ENCODE data around the gene UST. TPM values are rescaled to one million over a fixed set of nuclear protein-coding genes. Genes with fewer than 3 reads are reported as not detected.

UST gene
- total RNA-seq, 1 experiment from 2014 or later = 3.9 TPM

GRCh38 chr6:148925701-148926100, 178.9 kb downstream of the UST start:
- Histone ChIP-seq H3K9me2 (replicated peaks; ENCODE audit: low read length) (no peaks in the 10 kb centered on the region), H3K36me3 (ENCODE audit: low read depth, low read length) (no peaks in the 10 kb centered on the region), H3K27me3 (ENCODE audit: low read length) (no peaks in the 10 kb centered on the region), H2AFZ (ENCODE audit: low read length) (no peak overlapping the region), H3F3A (ENCODE audit: low read length, unreplicated experiment) (no peaks in the 10 kb centered on the region), H3K27ac (ENCODE audit: low read length) (no peak overlapping the region), H3K4me2 (ENCODE audit: low read length) (no peak overlapping the region), H3K9ac (ENCODE audit: low read length) (no peak overlapping the region), H4K20me1 (ENCODE audit: low read length) (no peaks in the 10 kb centered on the region), H3K9me3 (ENCODE audit: low read length) (no peaks in the 10 kb centered on the region), H3K4me1 (ENCODE audit: insufficient read depth, low read length) (no peaks in the 10 kb centered on the region), H3K79me2 (ENCODE audit: low read length) (no peaks in the 10 kb centered on the region), H3K4me3 (ENCODE audit: low read length) (no peak overlapping the region)
- CTCF ChIA-PET = no interaction called here
- TF ChIP-seq, protein P1, sequence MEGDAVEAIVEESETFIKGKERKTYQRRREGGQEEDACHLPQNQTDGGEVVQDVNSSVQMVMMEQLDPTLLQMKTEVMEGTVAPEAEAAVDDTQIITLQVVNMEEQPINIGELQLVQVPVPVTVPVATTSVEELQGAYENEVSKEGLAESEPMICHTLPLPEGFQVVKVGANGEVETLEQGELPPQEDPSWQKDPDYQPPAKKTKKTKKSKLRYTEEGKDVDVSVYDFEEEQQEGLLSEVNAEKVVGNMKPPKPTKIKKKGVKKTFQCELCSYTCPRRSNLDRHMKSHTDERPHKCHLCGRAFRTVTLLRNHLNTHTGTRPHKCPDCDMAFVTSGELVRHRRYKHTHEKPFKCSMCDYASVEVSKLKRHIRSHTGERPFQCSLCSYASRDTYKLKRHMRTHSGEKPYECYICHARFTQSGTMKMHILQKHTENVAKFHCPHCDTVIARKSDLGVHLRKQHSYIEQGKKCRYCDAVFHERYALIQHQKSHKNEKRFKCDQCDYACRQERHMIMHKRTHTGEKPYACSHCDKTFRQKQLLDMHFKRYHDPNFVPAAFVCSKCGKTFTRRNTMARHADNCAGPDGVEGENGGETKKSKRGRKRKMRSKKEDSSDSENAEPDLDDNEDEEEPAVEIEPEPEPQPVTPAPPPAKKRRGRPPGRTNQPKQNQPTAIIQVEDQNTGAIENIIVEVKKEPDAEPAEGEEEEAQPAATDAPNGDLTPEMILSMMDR (conservative IDR thresholded peaks at IDR 0.05; ENCODE audit: low read depth, low read length) = no peak
- TF ChIP-seq EZH2 (IDR thresholded peaks at IDR 0.05; ENCODE audit: low read length, unreplicated experiment) = no peak
- DNase-seq (no peak), ATAC-seq (no peak)
- POLR2A ChIA-PET (ENCODE audit: unreplicated experiment) = no interaction called here
- no TSS peak for BruUV-seq (replicated peaks)
- intact Hi-C loops (cut with micrococcal nuclease) = no loop called here

GRCh38 chr6:148926478-148926877, 179.6 kb downstream of the UST start:
- TF ChIP-seq EZH2 (IDR thresholded peaks at IDR 0.05; ENCODE audit: low read length, unreplicated experiment) (no peak), EZH2phosphoT487 (IDR thresholded peaks at IDR 0.05; ENCODE audit: borderline replicate concordance, low read length) (no peak)
- TF ChIP-seq, protein P1 (conservative IDR thresholded peaks at IDR 0.05; ENCODE audit: low read depth, low read length) = no peak
- H3K4me1 ChIP-seq (ENCODE audit: insufficient read depth, low read length) = no peaks in the 10 kb centered on the region
- H3K36me3 ChIP-seq (ENCODE audit: low read depth, low read length) = no peaks in the 10 kb centered on the region
- DNase-seq = no peak
- H3K9me2 ChIP-seq (replicated peaks; ENCODE audit: low read length) = no peaks in the 10 kb centered on the region
- POLR2A ChIA-PET (ENCODE audit: unreplicated experiment) = no interaction called here
- no peaks in the 10 kb centered on the region for H3K27me3 ChIP-seq (ENCODE audit: low read length)
- H3K9ac ChIP-seq (ENCODE audit: low read length) = no peak overlapping the region
- H3F3A ChIP-seq (ENCODE audit: low read length, unreplicated experiment) = no peaks in the 10 kb centered on the region
- intact Hi-C loops (cut with micrococcal nuclease) = no loop called here
- H3K79me2 ChIP-seq (ENCODE audit: low read length) = no peaks in the 10 kb centered on the region
- no peak for ATAC-seq
- no peaks in the 10 kb centered on the region for H4K20me1 ChIP-seq (ENCODE audit: low read length)
- H3K4me2 ChIP-seq (ENCODE audit: low read length) = no peak overlapping the region
- H3K9me3 ChIP-seq (ENCODE audit: low read length) = no peaks in the 10 kb centered on the region
- H3K4me3 ChIP-seq (ENCODE audit: low read length) = no peak overlapping the region
- no peak overlapping the region for H3K27ac ChIP-seq (ENCODE audit: low read length)
- BruUV-seq (replicated peaks) = no TSS peak
- CTCF ChIA-PET = no interaction called here
- no peak overlapping the region for H2AFZ ChIP-seq (ENCODE audit: low read length)

- no TSS peak for BruUV-seq (replicated peaks)
- no peaks in the 10 kb centered on the region for H4K20me1 ChIP-seq (ENCODE audit: low read length)
- H3K4me2 ChIP-seq (ENCODE audit: low read length) = no peak overlapping the region
- H3K27ac ChIP-seq (ENCODE audit: low read length) = no peak overlapping the region
- H3K9me2 ChIP-seq (replicated peaks; ENCODE audit: low read length) = no peaks in the 10 kb centered on the region
- no peaks in the 10 kb centered on the region for H3K4me1 ChIP-seq (ENCODE audit: insufficient read depth, low read length)
- no peak for ATAC-seq
- no peaks in the 10 kb centered on the region for H3K9me3 ChIP-seq (ENCODE audit: low read length)
- ChIA-PET POLR2A (ENCODE audit: unreplicated experiment) (no interaction called here), CTCF (no interaction called here)
- H3K36me3 ChIP-seq (ENCODE audit: low read depth, low read length) = no peaks in the 10 kb centered on the region
- H2AFZ ChIP-seq (ENCODE audit: low read length) = no peak overlapping the region
- no peaks in the 10 kb centered on the region for H3K27me3 ChIP-seq (ENCODE audit: low read length)
- no peak for DNase-seq
- no peak overlapping the region for H3K4me3 ChIP-seq (ENCODE audit: low read length)
- intact Hi-C loops (cut with micrococcal nuclease) = no loop called here
- TF ChIP-seq EZH2 (IDR thresholded peaks at IDR 0.05; ENCODE audit: low read length, unreplicated experiment) (no peak), EZH2phosphoT487 (IDR thresholded peaks at IDR 0.05; ENCODE audit: borderline replicate concordance, low read length) (no peak)
- TF ChIP-seq, protein P1 (conservative IDR thresholded peaks at IDR 0.05; ENCODE audit: low read depth, low read length) = no peak
- no peak overlapping the region for H3K9ac ChIP-seq (ENCODE audit: low read length)
- H3K79me2 ChIP-seq (ENCODE audit: low read length) = no peaks in the 10 kb centered on the region
- no peaks in the 10 kb centered on the region for H3F3A ChIP-seq (ENCODE audit: low read length, unreplicated experiment)
These were observed 180.8 kb downstream of the UST start for GRCh38 chr6:148927586-148927985.
